ENCODE measurements around the gene PITPNB. TPM values are rescaled to one million over a fixed set of nuclear protein-coding genes. Genes with fewer than 3 reads are reported as not detected.

The PITPNB gene
- total and polyA plus RNA-seq, 2 of the 13 experiments (the other 11 are each of a cell fraction or from before 2014, with no cell fraction given) = 17.0 to 30.1 TPM

DNA sequence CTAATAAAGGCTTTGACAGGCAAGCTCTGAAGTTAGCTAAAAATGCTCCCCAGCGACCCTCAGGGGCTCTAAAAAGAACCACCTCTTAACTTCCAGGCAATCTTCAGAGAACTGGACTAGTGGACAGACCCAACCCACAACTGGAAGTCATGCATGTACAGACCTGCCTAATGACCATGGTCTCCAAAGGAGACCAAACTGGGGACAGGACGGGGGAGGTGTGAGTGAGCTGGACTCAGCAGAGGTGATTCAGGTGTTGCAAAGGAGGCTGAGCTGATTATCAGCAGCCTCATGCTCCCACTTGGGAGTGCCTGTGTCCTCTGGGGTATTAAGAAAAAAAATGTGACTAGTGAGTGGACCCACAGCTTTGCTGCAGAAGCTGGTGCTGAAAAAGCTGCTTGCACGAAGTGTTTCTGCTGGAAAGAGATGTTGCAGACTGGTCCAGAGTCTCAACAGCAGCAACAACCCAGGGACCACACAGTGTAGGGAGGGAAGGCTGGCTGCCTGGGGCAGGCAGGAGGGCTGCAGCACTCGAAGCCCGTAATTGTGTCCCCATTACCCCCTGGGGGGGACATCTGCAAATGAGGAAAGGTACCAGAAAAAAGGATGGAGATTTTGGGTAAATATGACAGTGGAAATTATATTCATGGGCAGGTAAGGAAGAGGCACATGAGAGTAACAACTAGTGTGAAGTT lies 35.3 kb downstream of the PITPNB start (continued):
- TF ChIP-seq, protein P1, sequence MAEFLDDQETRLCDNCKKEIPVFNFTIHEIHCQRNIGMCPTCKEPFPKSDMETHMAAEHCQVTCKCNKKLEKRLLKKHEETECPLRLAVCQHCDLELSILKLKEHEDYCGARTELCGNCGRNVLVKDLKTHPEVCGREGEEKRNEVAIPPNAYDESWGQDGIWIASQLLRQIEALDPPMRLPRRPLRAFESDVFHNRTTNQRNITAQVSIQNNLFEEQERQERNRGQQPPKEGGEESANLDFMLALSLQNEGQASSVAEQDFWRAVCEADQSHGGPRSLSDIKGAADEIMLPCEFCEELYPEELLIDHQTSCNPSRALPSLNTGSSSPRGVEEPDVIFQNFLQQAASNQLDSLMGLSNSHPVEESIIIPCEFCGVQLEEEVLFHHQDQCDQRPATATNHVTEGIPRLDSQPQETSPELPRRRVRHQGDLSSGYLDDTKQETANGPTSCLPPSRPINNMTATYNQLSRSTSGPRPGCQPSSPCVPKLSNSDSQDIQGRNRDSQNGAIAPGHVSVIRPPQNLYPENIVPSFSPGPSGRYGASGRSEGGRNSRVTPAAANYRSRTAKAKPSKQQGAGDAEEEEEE (CRISPR knock-in tag; IDR thresholded peaks at IDR 0.05; ENCODE audit: borderline replicate concordance) = no peak
- TF ChIP-seq ZNF33A (CRISPR knock-in tag; IDR thresholded peaks at IDR 0.05; ENCODE audit: borderline replicate concordance) = no peak
- no peak for TF ChIP-seq MBNL3 (CRISPR knock-in tag; conservative IDR thresholded peaks at IDR 0.05)
- no peak for TF ChIP-seq ZNF256 (CRISPR knock-in tag; conservative IDR thresholded peaks at IDR 0.05)
- TF ChIP-seq, protein P2, sequence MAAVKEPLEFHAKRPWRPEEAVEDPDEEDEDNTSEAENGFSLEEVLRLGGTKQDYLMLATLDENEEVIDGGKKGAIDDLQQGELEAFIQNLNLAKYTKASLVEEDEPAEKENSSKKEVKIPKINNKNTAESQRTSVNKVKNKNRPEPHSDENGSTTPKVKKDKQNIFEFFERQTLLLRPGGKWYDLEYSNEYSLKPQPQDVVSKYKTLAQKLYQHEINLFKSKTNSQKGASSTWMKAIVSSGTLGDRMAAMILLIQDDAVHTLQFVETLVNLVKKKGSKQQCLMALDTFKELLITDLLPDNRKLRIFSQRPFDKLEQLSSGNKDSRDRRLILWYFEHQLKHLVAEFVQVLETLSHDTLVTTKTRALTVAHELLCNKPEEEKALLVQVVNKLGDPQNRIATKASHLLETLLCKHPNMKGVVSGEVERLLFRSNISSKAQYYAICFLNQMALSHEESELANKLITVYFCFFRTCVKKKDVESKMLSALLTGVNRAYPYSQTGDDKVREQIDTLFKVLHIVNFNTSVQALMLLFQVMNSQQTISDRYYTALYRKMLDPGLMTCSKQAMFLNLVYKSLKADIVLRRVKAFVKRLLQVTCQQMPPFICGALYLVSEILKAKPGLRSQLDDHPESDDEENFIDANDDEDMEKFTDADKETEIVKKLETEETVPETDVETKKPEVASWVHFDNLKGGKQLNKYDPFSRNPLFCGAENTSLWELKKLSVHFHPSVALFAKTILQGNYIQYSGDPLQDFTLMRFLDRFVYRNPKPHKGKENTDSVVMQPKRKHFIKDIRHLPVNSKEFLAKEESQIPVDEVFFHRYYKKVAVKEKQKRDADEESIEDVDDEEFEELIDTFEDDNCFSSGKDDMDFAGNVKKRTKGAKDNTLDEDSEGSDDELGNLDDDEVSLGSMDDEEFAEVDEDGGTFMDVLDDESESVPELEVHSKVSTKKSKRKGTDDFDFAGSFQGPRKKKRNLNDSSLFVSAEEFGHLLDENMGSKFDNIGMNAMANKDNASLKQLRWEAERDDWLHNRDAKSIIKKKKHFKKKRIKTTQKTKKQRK (IDR thresholded peaks at IDR 0.05; ENCODE audit: low read length) = no peak
- TF ChIP-seq WIZ (CRISPR knock-in tag; IDR thresholded peaks at IDR 0.05) = no peak
- TF ChIP-seq, protein P3, sequence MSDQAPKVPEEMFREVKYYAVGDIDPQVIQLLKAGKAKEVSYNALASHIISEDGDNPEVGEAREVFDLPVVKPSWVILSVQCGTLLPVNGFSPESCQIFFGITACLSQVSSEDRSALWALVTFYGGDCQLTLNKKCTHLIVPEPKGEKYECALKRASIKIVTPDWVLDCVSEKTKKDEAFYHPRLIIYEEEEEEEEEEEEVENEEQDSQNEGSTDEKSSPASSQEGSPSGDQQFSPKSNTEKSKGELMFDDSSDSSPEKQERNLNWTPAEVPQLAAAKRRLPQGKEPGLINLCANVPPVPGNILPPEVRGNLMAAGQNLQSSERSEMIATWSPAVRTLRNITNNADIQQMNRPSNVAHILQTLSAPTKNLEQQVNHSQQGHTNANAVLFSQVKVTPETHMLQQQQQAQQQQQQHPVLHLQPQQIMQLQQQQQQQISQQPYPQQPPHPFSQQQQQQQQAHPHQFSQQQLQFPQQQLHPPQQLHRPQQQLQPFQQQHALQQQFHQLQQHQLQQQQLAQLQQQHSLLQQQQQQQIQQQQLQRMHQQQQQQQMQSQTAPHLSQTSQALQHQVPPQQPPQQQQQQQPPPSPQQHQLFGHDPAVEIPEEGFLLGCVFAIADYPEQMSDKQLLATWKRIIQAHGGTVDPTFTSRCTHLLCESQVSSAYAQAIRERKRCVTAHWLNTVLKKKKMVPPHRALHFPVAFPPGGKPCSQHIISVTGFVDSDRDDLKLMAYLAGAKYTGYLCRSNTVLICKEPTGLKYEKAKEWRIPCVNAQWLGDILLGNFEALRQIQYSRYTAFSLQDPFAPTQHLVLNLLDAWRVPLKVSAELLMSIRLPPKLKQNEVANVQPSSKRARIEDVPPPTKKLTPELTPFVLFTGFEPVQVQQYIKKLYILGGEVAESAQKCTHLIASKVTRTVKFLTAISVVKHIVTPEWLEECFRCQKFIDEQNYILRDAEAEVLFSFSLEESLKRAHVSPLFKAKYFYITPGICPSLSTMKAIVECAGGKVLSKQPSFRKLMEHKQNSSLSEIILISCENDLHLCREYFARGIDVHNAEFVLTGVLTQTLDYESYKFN (CRISPR knock-in tag; conservative IDR thresholded peaks at IDR 0.05) = no peak
- TF ChIP-seq, protein P4, sequence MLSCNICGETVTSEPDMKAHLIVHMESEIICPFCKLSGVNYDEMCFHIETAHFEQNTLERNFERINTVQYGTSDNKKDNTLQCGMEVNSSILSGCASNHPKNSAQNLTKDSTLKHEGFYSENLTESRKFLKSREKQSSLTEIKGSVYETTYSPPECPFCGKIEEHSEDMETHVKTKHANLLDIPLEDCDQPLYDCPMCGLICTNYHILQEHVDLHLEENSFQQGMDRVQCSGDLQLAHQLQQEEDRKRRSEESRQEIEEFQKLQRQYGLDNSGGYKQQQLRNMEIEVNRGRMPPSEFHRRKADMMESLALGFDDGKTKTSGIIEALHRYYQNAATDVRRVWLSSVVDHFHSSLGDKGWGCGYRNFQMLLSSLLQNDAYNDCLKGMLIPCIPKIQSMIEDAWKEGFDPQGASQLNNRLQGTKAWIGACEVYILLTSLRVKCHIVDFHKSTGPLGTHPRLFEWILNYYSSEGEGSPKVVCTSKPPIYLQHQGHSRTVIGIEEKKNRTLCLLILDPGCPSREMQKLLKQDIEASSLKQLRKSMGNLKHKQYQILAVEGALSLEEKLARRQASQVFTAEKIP (CRISPR knock-in tag; IDR thresholded peaks at IDR 0.05; ENCODE audit: borderline replicate concordance) = no peak
- TF ChIP-seq SPEN (CRISPR knock-in tag; IDR thresholded peaks at IDR 0.05; ENCODE audit: low read depth) = no peak
- TF ChIP-seq, protein P5, sequence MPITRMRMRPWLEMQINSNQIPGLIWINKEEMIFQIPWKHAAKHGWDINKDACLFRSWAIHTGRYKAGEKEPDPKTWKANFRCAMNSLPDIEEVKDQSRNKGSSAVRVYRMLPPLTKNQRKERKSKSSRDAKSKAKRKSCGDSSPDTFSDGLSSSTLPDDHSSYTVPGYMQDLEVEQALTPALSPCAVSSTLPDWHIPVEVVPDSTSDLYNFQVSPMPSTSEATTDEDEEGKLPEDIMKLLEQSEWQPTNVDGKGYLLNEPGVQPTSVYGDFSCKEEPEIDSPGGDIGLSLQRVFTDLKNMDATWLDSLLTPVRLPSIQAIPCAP (CRISPR knock-in tag; IDR thresholded peaks at IDR 0.05; ENCODE audit: low read depth) = no peak
- no peak for TF ChIP-seq TOE1 (CRISPR knock-in tag; IDR thresholded peaks at IDR 0.05)
- no peak for TF ChIP-seq ZSCAN21 (CRISPR knock-in tag; IDR thresholded peaks at IDR 0.05; ENCODE audit: borderline replicate concordance)
- TF ChIP-seq, protein P6, sequence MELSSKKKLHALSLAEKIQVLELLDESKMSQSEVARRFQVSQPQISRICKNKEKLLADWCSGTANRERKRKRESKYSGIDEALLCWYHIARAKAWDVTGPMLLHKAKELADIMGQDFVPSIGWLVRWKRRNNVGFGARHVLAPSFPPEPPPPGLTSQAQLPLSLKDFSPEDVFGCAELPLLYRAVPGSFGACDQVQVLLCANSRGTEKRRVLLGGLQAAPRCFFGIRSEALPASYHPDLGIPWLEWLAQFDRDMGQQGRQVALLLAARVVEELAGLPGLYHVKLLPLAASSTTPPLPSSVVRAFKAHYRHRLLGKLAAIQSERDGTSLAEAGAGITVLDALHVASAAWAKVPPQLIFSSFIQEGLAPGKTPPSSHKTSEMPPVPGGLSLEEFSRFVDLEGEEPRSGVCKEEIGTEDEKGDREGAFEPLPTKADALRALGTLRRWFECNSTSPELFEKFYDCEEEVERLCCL (CRISPR knock-in tag; IDR thresholded peaks at IDR 0.05; ENCODE audit: borderline replicate concordance) = no peak
